Embryonic facial prominence (tissue), 1 donor: ENCODE data around the gene LRRC56.

Source experiments
- DNase-seq: peaks from one replicate; pipeline ENCODE4 v3.0.0-alpha.2; 2016; ENCODE audit errors: extremely low spot score

The LRRC56 gene

GRCh38 chr11:536841-537621, at the start of gene LRRC56:
Gene LRRC56 (plus strand): TSS chr11:537527. CDS start chr11:540685, 3,158 bp downstream.
- no peak for DNase-seq

DNA sequence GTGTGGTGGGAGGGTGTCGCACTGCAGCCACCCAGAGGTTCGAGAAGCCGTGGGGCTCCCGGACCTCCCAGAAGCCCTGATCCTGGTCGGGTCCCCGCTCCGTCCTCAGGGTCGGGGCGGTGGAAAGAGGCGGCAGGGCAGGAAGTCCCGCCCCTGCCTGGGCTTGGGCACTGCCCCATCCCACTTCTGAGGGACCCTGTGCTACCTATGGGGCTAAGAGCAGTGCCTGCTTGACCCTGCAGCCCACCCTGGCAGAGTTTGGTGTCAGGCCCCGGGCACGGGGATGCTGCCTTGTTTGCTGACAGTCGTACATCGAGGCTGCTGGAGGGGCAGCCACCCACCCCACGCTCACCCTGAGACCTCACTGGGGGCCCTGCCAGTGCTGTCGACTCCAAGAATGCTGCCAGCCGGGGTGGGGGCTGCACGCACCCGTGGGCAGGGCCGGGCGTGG, 49.7 kb upstream of the LRRC56 start:
- no peak for DNase-seq

- no peak for DNase-seq
Observed at GRCh38 chr11:488062-488461, 49.3 kb upstream of the LRRC56 start.

DNA sequence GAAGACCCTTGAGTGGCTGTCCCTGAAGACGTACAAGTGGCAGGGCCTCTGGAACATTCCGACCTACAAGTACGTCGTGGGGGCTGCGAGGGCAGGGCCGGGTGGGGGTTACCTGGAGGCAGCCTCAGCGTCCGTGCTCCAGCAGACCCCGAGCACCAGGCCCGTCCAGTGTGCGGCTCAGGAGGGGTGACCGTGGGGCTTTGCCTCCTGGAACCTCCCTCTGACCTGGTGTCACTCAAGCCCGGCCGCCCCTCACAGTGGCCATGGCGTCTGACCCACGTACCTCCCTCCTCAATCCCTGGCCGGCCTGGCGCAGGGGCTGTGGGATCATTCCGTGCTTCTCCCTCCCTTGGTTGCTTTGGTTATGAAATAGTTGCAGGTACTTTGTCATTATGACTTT, 48.7 kb upstream of the LRRC56 start:
- no peak for DNase-seq

DNA sequence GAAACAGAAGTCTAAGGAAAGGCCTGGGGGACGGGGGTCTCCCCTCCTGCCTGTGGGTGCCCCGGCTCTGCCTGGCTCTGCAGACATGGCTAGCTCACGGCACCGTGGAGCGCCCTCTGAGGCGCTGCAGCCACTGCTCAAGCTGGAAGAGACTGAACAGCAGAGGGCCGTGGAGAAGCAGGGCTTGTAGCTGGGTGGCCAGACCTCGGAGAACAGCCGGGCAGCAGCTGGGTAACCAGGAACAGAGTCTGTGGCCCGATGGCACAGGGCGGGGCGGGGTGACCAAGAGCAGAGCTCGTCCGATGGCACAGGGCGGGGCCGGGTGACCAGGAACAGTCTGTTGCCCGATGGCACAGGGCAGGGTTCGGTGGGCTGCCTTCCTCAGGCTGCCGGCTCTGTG, 48.3 kb upstream of the LRRC56 start:
- DNase-seq: no peak

DNA sequence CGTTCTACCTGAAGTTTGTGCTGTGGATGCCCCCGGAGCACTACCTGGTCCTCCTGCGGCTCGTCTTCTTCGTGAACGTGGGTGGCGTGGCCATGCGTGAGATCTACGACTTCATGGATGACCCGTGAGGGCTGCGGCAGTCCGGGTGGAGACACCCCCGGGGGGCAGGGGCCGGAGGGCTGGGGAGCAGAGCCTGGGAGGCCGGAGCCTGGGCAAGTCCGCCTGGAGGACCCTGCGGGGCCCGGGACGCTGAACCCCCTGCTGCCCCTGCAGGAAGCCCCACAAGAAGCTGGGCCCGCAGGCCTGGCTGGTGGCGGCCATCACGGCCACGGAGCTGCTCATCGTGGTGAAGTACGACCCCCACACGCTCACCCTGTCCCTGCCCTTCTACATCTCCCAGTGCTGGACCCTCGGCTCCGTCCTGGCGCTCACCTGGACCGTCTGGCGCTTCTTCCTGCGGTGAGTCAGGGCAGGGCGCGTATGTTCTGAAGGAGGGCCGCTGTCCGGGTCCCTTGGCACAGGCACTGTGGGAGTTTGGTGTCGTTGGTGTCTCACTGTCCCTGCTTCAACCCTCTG, 47.6 kb upstream of the LRRC56 start:
- no peak for DNase-seq

GRCh38 chr11:490186-490929, 47.0 kb upstream of the LRRC56 start:
- no peak for DNase-seq

- no peak for DNase-seq
Observed at GRCh38 chr11:490930-491260, 46.4 kb upstream of the LRRC56 start.

- DNase-seq: no peak
Observed at GRCh38 chr11:491358-491757, 46.0 kb upstream of the LRRC56 start.

DNA sequence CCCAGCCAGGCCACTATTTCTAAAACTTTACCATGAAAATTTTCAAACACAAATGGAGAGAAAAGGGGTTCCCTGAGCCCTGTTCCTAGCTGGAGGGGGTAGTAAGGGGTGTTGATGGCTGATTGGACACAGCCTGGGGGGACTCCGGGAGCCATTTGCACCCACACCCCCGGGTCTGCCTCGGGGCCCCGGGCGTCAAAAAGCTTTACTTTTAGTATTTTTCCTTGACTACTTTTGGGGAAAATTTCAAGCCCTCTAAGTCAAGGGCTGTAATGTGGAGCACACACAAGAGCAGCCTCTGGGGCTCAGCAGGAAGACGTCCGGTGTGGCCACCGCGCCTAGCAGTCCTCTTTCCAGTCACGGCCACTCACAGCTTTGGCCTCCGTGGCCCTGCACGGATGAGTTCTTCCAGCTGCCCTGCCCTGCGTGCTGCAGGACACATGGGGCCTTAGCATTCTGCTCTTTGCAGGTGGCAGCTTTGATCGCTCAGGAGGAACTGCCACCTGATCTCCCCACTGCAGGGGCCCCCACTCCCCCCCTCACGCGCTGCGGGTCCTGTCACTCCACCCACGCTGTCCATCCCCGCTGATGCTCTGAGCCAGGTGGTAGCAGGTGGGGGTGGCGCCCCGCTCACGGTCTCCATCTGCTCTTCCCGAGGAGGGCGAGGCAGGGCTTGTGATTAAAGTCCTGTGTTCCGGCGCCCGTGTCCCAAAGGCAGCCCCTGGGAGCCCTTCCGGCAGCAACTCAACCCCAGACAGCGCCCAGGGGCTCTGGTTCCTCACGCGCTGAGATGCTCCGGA, 44.7 kb upstream of the LRRC56 start:
- DNase-seq: no peak

DNA sequence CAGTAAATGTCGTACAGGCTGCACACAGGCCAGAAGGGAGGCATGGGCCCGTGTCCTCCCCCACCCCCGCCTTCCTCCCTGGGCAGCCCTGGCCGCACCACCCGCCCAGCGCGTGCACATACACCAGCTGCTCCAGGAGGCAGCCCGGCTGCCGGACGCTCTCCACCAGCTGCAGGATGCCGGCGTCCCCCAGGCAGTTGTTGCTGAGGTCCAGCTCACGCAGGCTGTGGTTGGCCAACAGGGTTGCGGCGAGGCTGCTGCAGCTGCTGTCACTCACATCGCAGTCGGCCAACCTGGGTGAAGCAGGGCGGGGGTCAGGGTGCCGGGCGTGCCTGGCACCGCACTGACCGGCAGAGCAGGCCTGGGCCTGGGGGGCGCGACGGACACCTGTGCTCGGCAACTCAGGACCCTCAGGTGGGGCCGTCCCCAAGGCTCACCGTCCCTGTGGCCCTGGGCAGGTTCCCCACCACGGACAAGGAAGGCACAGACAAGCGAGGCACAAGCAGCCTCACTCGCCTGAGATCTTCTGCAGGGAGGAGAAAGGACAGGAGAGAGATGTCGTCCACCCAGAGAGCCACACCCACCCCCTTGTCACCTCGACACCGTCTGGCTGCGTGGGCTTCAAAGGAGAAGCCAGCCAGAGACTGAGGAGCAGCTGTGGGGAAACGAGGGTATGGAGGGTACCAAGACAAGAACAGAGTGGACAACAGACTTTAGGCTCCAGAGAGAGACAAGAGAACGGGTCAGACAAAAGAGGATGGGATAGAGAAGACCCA, 42.4 kb upstream of the LRRC56 start:
- no peak for DNase-seq

DNA sequence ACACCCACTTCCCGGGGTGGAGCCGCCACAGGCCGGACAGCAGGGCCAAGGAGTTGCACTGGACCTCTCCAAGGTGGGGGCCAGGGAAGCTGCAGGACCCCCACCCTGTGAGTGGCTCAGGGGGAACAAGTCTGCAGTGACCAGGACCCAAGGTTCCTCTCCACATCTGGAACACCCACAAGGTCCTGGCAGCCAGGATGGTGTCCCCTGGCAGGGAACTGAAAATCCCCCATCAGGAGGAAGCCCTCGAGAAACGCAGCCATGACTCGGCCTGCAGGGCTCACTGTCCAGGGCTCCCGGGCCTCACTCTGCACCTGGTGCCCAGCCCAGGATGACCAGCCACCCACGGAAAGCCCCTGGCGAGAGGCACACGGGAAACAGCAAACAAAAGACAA, 41.8 kb upstream of the LRRC56 start:
- DNase-seq: no peak

DNA sequence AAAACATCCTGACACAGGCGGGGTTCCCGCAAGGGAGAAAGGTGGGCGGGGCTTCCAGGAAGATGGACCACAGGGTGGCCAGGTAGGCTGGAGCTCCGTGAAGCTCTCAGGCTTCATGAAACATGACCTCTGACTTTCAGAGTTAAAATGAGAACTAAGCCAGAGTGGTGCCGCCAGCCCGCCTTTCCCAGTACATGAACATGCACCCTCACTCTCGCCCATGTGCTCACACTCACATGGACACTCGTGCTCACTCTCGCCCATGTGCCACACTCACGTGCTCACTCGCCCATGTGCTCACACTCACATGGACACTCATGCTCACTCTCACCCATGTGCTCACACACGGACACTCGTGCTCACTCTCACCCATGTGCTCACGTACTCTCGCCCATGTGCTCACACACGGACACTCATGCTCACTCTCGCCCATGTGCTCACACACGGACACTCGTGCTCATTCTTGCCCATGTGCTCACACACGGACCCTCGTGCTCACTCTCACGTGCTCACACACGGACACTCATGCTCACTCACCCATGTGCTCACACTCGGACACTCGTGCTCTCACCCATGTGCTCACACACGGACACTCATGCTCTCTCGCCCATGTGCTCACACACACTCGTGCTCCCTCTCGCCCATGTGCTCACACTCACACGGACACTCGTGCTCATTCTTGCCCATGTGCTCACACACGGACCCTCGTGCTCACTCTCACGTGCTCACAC, 40.3 kb upstream of the LRRC56 start:
- DNase-seq: no peak

GRCh38 chr11:497565-498296, 39.6 kb upstream of the LRRC56 start:
- no peak for DNase-seq

GRCh38 chr11:498297-499181, 38.8 kb upstream of the LRRC56 start:
- DNase-seq: no peak

GRCh38 chr11:499201-500076, 37.9 kb upstream of the LRRC56 start:
- DNase-seq: no peak

DNA sequence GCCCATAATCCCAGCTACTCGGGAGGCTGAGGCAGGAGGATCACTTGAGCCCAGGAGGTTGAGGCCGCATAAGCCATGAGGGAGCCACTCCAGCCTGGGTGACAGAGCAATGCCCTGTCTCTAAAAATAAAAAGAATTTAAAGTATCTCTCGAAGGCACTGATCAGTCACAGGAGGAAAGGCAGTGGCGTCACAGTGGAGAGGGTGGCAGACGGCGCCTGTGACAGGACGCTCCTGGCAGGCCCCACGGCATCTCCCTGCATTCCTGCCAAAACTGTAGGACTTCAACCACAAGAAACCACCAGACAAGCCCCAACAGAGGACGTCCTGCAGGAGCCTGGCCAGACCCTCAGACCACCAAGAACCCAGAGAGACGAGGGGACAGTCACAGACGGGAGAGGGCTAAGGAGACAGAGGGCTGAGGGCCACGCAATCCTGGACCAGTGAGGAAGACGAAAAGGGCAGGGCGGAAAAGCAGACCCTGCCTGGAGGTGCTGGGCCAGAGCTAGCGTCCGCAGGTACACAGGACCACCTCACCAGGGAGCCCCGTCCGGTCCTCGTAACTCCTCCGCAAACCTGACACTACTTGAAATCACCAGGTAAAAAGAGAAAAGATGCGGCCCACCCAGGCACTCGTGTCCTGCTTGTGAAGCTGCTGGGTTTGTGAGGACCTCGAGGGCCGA, 36.2 kb upstream of the LRRC56 start:
- no peak for DNase-seq
